OCI-LY1 (cell line): ENCODE data around the gene CRACDL.

Experiments
- EZH2 ChIP-seq: fragments of 200-600 bp; sonication (generic), shearing (Covaris generic); IDR thresholded peaks from 2 replicates; pipeline ENCODE4 v1.8.0; 2017; ENCODE audit warnings: borderline replicate concordance, mixed run types, mild to moderate bottlenecking, antibody characterized with exemption, low read length, moderate library complexity, mixed read lengths
- TF ChIP-seq, protein P1 (sequence below): fragments of 200-600 bp; sonication (generic), shearing (Covaris generic); IDR thresholded peaks from 2 replicates; pipeline ENCODE4 v1.5.1; 2017; ENCODE audit warnings: mild to moderate bottlenecking, antibody characterized with exemption, low read length, moderate library complexity, mixed read lengths

GRCh38 chr2:98886066-98886554 is 49.9 kb downstream of the CRACDL start:
- TF ChIP-seq EZH2 = no peak
- TF ChIP-seq, protein P1, sequence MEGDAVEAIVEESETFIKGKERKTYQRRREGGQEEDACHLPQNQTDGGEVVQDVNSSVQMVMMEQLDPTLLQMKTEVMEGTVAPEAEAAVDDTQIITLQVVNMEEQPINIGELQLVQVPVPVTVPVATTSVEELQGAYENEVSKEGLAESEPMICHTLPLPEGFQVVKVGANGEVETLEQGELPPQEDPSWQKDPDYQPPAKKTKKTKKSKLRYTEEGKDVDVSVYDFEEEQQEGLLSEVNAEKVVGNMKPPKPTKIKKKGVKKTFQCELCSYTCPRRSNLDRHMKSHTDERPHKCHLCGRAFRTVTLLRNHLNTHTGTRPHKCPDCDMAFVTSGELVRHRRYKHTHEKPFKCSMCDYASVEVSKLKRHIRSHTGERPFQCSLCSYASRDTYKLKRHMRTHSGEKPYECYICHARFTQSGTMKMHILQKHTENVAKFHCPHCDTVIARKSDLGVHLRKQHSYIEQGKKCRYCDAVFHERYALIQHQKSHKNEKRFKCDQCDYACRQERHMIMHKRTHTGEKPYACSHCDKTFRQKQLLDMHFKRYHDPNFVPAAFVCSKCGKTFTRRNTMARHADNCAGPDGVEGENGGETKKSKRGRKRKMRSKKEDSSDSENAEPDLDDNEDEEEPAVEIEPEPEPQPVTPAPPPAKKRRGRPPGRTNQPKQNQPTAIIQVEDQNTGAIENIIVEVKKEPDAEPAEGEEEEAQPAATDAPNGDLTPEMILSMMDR = no peak
